Measurements from ENCODE around the gene MICAL3. TPM values are rescaled to one million over a fixed set of nuclear protein-coding genes. Genes with fewer than 3 reads are reported as not detected.
A peak's percentile ranks its signal among the peaks of the same experiment; 100 is the strongest.

The MICAL3 gene
- total and polyA plus RNA-seq, 9 donors, result 17.5 to 106 (median 81.3) TPM

MicroRNAs within 50 kb of the gene (microRNA counts, 767-probe panel; counts per million panel counts)
- microRNA hsa-miR-648, result 530 counts per million, percentile 78 among the panel's probes with 10 or more counts

Small RNAs within 50 kb of the gene (microRNA-seq; reads per million reads assigned to microRNA genes)
- gene MIR3198-1 (0 reads per million in 3 donors), gene MIR648 (0 reads per million in 3 donors)

Small RNAs within 50 kb of the gene (small RNA-seq; reads per million reads assigned to genes)
- gene MIR3198-1, result not detected
- not detected for gene MIR648

Other genes starting within 250 kb of the MICAL3 start
- gene PEX26, start 53.4 kb upstream of the MICAL3 start, total RNA-seq, result 10 to 100 TPM; 13.0 to 33.4 (median 26.3) TPM
- 10 to 100 TPM; 14.9 to 21.5 TPM for gene PEX26, start 53.4 kb upstream of the MICAL3 start, polyA plus RNA-seq
- 1 to 10 TPM in 6 of 7 donors, not detected in 1; 1.4 to 4.2 (median 2.0) TPM for gene TUBA8, start 86.2 kb upstream of the MICAL3 start, total RNA-seq
- gene TUBA8, start 86.2 kb upstream of the MICAL3 start, polyA plus RNA-seq, result 1 to 10 TPM in 1 of 2 donors, under 1 TPM in 1; 0.92 to 2.0 TPM
- gene USP18, start 125.6 kb upstream of the MICAL3 start, total RNA-seq, result 1 to 10 TPM; 1.5 to 6.0 (median 2.7) TPM
- 1 to 10 TPM; 4.8 to 8.1 TPM for gene USP18, start 125.6 kb upstream of the MICAL3 start, polyA plus RNA-seq